Adrenal gland (tissue), 12 donors: ENCODE data around the gene PLD5. TPM values are rescaled to one million over a fixed set of nuclear protein-coding genes. Genes with fewer than 3 reads are reported as not detected.

Experiments
- DNase-seq, 7 donors: peaks; one replicate each; pipeline ENCODE4 v3.0.0-alpha.2; 2019 to 2020
- H3K27ac ChIP-seq, 5 donors: fragments of 200-600 bp; sonication (generic) in 4 of 5; 1 replicate in 3 of 5; 2 replicates in 2 of 5; pipeline versions ENCODE4 v1.5.1 to v1.8.0; 2016 to 2020; ENCODE audit warnings: mild to moderate bottlenecking in 1 of 5
- H3K27me3 ChIP-seq: fragments of 200-600 bp; 2 replicates; pipeline ENCODE4 v1.8.0; 2021
- H3K36me3 ChIP-seq, 2 donors: fragments of 200-600 bp; replicated peaks in 1 of 2; 1 replicate in 1 of 2; 2 replicates in 1 of 2; pipeline versions ENCODE4 v1.5.1 to v1.8.0; 2018 to 2022
- H3K4me1 ChIP-seq, 2 donors: fragments of 200-600 bp; replicated peaks in 1 of 2; 1 replicate in 1 of 2; 2 replicates in 1 of 2; pipeline versions ENCODE4 v1.5.1 to v1.8.0; 2018 to 2021
- H3K4me3 ChIP-seq, 4 donors: fragments of 200-600 bp; sonication (generic) in 3 of 4; one replicate each; pipeline ENCODE4 v1.5.1; 2016 to 2018
- H3K9me3 ChIP-seq, 3 donors: fragments of 200-600 bp; sonication (generic) in 1 of 3; replicated peaks in 1 of 3; 1 replicate in 2 of 3; 2 replicates in 1 of 3; pipeline versions ENCODE4 v1.5.1 to v1.8.0; 2016 to 2021
- POLR2A ChIP-seq, 2 donors: fragments of 450-650 bp; IDR thresholded peaks; one replicate each; pipeline ENCODE4 v1.6.1; 2017; ENCODE audit warnings: antibody characterized with exemption in 2 of 2, mild to moderate bottlenecking in 2 of 2, moderate library complexity in 1 of 2
- WGBS, 4 donors: extraction: QIAGEN DNeasy Blood & Tissue Kit in 2 of 4; methylation state at CpG; one replicate each; pipeline versions ENCODE4 v1.1.5 to v1.1.7; 2013 to 2017; 5-methylcytosine and 5-hydroxymethylcytosine counted together
- intact Hi-C, 2 donors: fragments of 100-400 bp; cut with DNase I; formaldehyde crosslinking; loops; one replicate each; pipeline versions ENCODE4 v1.14.1 to v1.15.0; 2022 to 2023
- polyA plus RNA-seq, 3 donors: library from polyadenylated mRNA; stranded (reverse); fragments of 200-250 nt in 2 of 3; fragments of 350-450 nt in 1 of 3; fragmentation: Illumina TruSeq in 1 of 3; extraction: RNeasy Lipid Tissue Mini Kit (QIAGEN cat#74804) in 1 of 3; gene quantifications; one replicate each; pipeline ENCODE4 v1.2.3, GENCODE V29; 2013 to 2014
- total RNA-seq, 9 donors: library from RNA; depleted of rRNA in 4 of 9; stranded (reverse); fragments of >200 nt in 4 of 9; fragments of 120-200 nt in 1 of 9; fragmentation: NEBNext Ultra II Directional in 1 of 9; extraction: Animal tissue kit (Norgen Biotek cat#: 25700) in 1 of 9; gene quantifications; one replicate each; pipeline versions ENCODE4 v1.1.0 to v1.2.4, GENCODE V29; 2013 to 2023
- TF ChIP-seq, protein P1 (sequence below), 6 experiments: fragments of 450-650 bp in 4 of 6; fragments of 200-600 bp in 2 of 6; sonication (generic) in 1 of 6; IDR thresholded peaks; 1 replicate in 5 of 6; 2 replicates in 1 of 6; pipeline versions ENCODE4 v1.5.1 to v1.8.0; 2016 to 2021; ENCODE audit warnings: antibody characterized with exemption in 6 of 6, mild to moderate bottlenecking in 2 of 6, moderate library complexity in 1 of 6
- donor health status: healthy with polysubstance abuse.
- donor health status: Bipolar disorder and iron deficiency.
- donor health status: DM: yes; HTN: yes; CAD: no.
- donor health status: DM: no; HTN: no; CAD: no.
- donor health status: DM: no; HTN: no; CAD: no.
- donor health status: DM: yes; HTN: yes; CAD: no.

The PLD5 gene
- total and polyA plus RNA-seq, 12 donors, result 0.24 to 9.6 (median 2.5) TPM

DNA sequence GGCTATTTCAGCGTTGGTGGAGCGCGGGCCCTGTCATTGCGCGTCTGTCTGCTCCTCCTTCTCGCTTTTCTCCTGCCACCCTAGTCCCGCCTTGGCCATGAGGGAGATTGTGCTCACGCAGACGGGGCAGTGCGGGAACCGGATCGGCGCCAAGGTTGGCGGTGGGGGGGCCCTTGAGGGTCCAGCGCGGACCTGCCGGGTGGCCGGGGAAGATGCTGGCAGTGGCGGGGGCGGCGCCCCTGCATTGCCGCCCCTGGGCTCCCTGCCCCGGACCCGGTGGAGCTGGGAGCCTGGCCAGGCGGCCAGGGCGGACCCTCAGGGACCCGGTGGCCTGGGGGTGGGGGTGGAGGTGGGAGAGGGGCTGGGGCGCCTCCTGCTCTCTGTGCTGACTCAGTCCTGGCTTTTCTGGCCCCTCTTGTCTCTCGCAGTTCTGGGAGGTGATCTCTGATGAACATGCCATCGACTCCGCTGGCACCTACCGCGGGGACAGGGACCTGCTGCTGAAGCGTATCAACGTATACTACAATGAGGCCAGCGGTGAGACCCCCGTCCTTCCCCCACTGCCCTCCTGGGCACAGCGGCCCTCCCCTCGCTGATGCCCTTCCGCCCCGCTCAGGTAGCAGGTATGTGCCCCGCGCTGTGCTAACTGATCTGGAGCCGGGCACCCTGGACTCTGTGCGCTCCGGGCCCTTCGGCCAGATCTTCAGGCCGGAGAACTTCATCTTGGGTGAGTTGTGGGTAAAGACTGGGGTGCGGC lies 467.3 kb downstream of the PLD5 start:
- 91 to 94% (median 92%) methylated on average over 5 to 49 of the region's 49 CpGs for WGBS, 4 donors
- Histone ChIP-seq H3K4me1 (peaks cover 3 to 4% of the 10 kb centered on the region in 2 donors), H3K4me3 (no peak overlapping the region), H3K27ac (no peak overlapping the region), H3K27me3 (no peaks in the 10 kb centered on the region), H3K9me3 (no peaks in the 10 kb centered on the region), H3K36me3 (no peaks in the 10 kb centered on the region)
- TF ChIP-seq POLR2A (IDR thresholded peaks at IDR 0.05), result no peak
- TF ChIP-seq, protein P1, sequence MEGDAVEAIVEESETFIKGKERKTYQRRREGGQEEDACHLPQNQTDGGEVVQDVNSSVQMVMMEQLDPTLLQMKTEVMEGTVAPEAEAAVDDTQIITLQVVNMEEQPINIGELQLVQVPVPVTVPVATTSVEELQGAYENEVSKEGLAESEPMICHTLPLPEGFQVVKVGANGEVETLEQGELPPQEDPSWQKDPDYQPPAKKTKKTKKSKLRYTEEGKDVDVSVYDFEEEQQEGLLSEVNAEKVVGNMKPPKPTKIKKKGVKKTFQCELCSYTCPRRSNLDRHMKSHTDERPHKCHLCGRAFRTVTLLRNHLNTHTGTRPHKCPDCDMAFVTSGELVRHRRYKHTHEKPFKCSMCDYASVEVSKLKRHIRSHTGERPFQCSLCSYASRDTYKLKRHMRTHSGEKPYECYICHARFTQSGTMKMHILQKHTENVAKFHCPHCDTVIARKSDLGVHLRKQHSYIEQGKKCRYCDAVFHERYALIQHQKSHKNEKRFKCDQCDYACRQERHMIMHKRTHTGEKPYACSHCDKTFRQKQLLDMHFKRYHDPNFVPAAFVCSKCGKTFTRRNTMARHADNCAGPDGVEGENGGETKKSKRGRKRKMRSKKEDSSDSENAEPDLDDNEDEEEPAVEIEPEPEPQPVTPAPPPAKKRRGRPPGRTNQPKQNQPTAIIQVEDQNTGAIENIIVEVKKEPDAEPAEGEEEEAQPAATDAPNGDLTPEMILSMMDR (IDR thresholded peaks at IDR 0.05), result no peak
- no peak for DNase-seq
- intact Hi-C loops, result no loop called here

DNA sequence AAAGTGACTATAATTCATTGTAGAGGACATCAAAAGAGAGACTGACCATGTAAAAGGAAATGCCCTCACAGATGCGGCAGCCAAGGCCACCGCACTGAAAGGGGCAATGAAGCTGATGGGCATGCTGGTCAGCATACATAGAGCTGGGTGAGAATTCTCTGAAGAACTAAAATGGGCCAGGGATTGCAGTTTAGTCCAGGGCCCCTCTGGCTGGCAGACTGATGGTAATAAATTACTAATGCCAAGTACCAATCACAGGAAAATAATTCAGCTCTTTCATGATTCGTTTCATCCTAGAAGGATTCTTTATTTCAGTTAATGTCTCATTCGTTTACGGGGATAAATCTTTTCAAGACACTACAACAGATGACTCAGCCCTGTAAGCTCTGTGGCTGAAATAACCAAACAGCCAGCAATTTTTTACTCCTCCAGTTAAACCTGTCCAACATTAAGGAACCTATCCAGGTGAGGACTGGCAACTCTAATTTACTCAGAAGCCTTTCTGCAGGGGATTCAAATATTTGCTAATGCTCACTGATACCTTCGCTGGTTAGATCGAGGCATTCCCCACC lies 468.7 kb downstream of the PLD5 start:
- peak in 4 of 7 donors; percentile 11 to 44 (median 24) for DNase-seq
- WGBS, 4 donors, result 29 to 38% (median 30%) methylated on average over 7 of the region's 7 CpGs
- Histone ChIP-seq H3K27ac (peak overlapping the region in 4 of 5 donors; percentile 49 to 70 (median 54)), H3K36me3 (no peaks in the 10 kb centered on the region), H3K9me3 (no peaks in the 10 kb centered on the region), H3K27me3 (no peaks in the 10 kb centered on the region), H3K4me3 (no peak overlapping the region), H3K4me1 (peaks cover 3 to 4% of the 10 kb centered on the region in 2 donors)
- TF ChIP-seq, protein P1 (IDR thresholded peaks at IDR 0.05), result no peak
- no peak for TF ChIP-seq POLR2A (IDR thresholded peaks at IDR 0.05)
- intact Hi-C loops, result no loop called here

DNA sequence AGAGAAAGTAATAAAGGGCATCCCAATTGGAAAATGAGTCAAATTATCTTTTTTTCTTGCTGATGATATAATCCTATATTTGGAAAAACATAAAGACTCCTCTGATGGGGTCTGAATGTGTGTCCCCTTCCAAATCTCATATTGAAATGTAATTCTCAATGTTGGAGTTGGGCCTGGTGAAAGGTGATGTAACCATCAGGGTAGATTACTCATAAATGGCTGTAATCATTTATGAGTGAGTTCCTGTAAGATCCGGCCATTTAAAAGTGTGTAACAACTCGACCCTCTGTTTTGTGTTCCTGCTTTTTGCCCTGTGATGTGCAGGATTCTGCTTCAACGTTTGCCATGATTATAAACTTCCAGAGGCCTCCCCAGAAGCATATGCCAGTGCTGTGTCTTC lies 481.3 kb downstream of the PLD5 start:
- WGBS, 4 donors, result 42 to 51% (median 46%) methylated on average over 3 of the region's 3 CpGs
- DNase-seq, result no peak

DNA sequence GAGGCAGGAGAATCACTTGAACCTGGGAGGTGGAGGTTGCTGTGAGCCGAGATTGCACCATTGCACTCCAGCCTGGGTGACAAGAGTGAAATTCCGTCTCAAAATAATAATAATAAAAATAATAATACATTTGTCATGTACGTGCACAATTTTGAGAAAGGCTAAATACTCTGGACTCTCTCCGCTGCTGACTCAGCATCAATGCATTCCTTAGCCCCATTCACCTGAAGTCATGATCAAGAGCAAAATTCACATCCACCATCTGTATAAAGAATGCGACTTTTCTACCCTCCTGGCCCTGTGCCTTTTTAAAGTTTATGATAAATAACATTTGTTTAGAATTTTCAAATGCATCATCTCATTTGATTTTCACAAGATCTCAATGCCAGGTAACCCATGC lies 490.1 kb downstream of the PLD5 start:
- no peaks in the 10 kb centered on the region for H3K9me3 ChIP-seq
- no peaks in the 10 kb centered on the region for H3K27me3 ChIP-seq
- no peak overlapping the region for H3K4me3 ChIP-seq
- 86 to 94% (median 90%) methylated on average over 5 of the region's 5 CpGs for WGBS, 4 donors
- no peaks in the 10 kb centered on the region for H3K36me3 ChIP-seq
- H3K27ac ChIP-seq, result no peak overlapping the region
- intact Hi-C loops, result no loop called here
- DNase-seq, result peak in 1 of 7 donors; percentile 30
- TF ChIP-seq, protein P1 (IDR thresholded peaks at IDR 0.05), result no peak
- TF ChIP-seq POLR2A (IDR thresholded peaks at IDR 0.05), result no peak
- peaks cover 0 to 6% of the 10 kb centered on the region in 2 donors for H3K4me1 ChIP-seq

More for the DNA sequence above, 481.3 kb downstream of the PLD5 start:
- H3K27ac ChIP-seq, result no peak overlapping the region
- intact Hi-C loops, result no loop called here
- H3K27me3 ChIP-seq, result no peaks in the 10 kb centered on the region
- H3K4me1 ChIP-seq, result no peaks in the 10 kb centered on the region
- TF ChIP-seq, protein P1 (IDR thresholded peaks at IDR 0.05), result no peak
- TF ChIP-seq POLR2A (IDR thresholded peaks at IDR 0.05), result no peak
- no peaks in the 10 kb centered on the region for H3K9me3 ChIP-seq
- H3K4me3 ChIP-seq, result no peak overlapping the region
- H3K36me3 ChIP-seq, result no peaks in the 10 kb centered on the region
